Mesodermal cell (in vitro differentiated cells): ENCODE results near the gene IBTK.
A peak's percentile ranks its signal among the peaks of the same experiment; 100 is the strongest.
"Not testable (repeated sequence)": the region's sequence is repeated elsewhere in the genome, so short reads cannot be mapped to it uniquely, and the experiment has no call there.

Experiments
- H3K27ac ChIP-seq: 2 replicates; pipeline ENCODE4 v1.7.0; 2013; ENCODE audit warnings: mild to moderate bottlenecking, low read depth, low read length, moderate library complexity; ENCODE audit not compliant: severe bottlenecking
- H3K36me3 ChIP-seq: 2 replicates; pipeline ENCODE4 v1.7.1; 2013; ENCODE audit warnings: mild to moderate bottlenecking, low read length, moderate library complexity; ENCODE audit not compliant: control insufficient read depth, insufficient read depth
- H3K4me1 ChIP-seq: one replicate; pipeline ENCODE4 v1.7.1; 2013; ENCODE audit warnings: mild to moderate bottlenecking, low read length; ENCODE audit not compliant: insufficient read depth, control insufficient read depth, poor library complexity, severe bottlenecking
- H3K4me3 ChIP-seq: 2 replicates; pipeline ENCODE4 v1.7.0; 2013; ENCODE audit warnings: low read length, control low read depth, mild to moderate bottlenecking; ENCODE audit not compliant: insufficient read depth, poor library complexity, severe bottlenecking; ENCODE audit errors: extremely low read depth
- H3K9me3 ChIP-seq: 2 replicates; pipeline ENCODE4 v1.7.1; 2013; ENCODE audit warnings: mild to moderate bottlenecking, low read length, moderate library complexity; ENCODE audit not compliant: control insufficient read depth
- WGBS, 2 experiments: methylation state at CpG; one replicate each; pipeline ENCODE4 v1.1.5; 2013; ENCODE audit warnings: missing lambda C conversion rate in 2 of 2; ENCODE audit not compliant: insufficient coverage in 2 of 2; 5-methylcytosine and 5-hydroxymethylcytosine counted together

IBTK gene

GRCh38 chr6:82144007-82144851 is 103.3 kb downstream of the IBTK start:
- H3K9me3 ChIP-seq: no peaks in the 10 kb centered on the region
- WGBS, 2 experiments: 67 to 75% methylated on average over 4 to 6 of the region's 8 CpGs
- peak overlapping the region; percentile 93 for H3K27ac ChIP-seq
- no peak overlapping the region for H3K4me3 ChIP-seq
- H3K36me3 ChIP-seq: no peaks in the 10 kb centered on the region
- H3K4me1 ChIP-seq: peaks cover 17% of the 10 kb centered on the region

GRCh38 chr6:82143041-82143481 is 104.5 kb downstream of the IBTK start:
- Histone ChIP-seq H3K4me1 (peaks cover 17% of the 10 kb centered on the region), H3K36me3 (no peaks in the 10 kb centered on the region), H3K27ac (no peak overlapping the region), H3K4me3 (no peak overlapping the region), H3K9me3 (no peaks in the 10 kb centered on the region)
- WGBS, 2 experiments: 94 to 96% methylated on average over 9 to 10 of the region's 10 CpGs

DNA sequence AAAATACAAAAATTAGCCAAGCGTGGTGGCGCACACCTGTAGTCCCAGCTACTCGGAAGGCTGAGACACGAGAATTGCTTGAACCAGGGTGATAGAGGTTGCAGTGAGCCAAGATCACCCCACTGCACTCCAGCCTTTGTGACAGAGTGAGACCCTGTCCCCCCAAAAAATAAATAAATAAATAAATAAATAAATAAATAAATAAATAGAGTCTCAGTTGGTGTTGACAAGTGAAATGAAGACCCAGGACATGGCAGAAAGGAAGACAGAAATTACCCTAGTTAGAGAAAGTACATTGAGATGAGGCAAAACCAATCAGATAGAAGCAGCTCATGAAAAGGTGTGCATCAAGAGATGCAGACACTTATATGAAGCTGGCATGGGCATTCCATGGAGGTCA is 105.0 kb downstream of the IBTK start:
- no peaks in the 10 kb centered on the region for H3K9me3 ChIP-seq
- H3K4me3 ChIP-seq: no peak overlapping the region
- H3K4me1 ChIP-seq: peaks cover 17% of the 10 kb centered on the region
- H3K27ac ChIP-seq: no peak overlapping the region
- H3K36me3 ChIP-seq: no peaks in the 10 kb centered on the region
- no CpG with 5 or more reads among the region's 4 CpGs for whole genome bisulfite sequencing, 2 experiments

DNA sequence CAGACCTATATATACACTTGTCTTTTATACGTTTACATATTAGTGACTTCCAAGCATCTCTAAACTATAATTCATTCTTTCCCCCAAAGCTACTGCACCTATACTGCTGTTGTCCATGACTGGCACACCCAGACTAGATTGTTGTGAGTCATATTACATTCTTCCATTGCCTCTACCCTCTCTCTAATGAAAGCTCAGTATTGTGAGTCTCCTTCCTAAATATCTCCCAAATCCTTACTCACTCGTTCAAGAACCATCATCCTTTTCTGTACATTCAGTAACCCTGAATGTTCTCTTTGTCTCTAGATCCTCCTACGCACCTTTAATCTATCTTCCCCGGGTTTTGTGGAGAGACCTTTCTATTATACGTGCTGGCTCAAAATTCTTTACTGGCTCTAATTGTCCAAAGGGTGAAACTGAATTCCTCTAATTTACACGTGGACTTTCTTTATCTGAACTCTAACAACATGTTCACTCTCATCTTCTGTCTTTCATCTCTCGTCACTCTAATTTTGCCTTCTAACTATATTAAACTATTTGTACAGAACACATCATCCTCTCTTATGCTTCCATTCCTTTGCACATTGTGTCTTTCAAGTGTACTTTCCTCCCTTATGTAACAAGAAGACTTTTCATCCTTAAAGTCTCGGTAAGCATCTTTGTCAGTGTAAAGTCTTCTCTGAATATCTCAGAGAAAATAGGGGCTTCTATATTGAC is 109.3 kb downstream of the IBTK start:
- H3K27ac ChIP-seq: no peak overlapping the region
- H3K36me3 ChIP-seq: no peaks in the 10 kb centered on the region
- H3K9me3 ChIP-seq: no peaks in the 10 kb centered on the region
- WGBS, 2 experiments: 85 to 89% methylated on average over 7 of the region's 8 CpGs
- H3K4me1 ChIP-seq: no peaks in the 10 kb centered on the region
- H3K4me3 ChIP-seq: no peak overlapping the region

DNA sequence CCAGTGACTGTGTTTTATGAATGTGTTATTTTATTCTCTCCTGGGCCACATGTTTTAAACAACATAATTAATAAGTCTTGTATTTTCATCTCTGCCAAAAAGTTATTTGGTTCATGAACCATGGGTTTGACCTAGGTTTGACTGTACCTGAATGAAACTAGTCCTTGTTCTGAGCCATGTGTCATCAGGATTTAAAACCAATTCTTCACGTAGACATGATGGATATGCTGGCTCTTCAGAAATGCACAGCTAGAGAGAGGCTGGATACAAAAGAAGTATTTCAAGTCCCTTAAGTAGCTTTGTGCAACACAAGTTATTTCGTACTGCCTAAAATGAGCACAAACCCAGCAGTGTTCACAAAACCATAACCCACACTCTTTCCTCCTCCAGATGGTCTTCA is 116.1 kb downstream of the IBTK start:
- Histone ChIP-seq H3K9me3 (no peaks in the 10 kb centered on the region), H3K36me3 (no peaks in the 10 kb centered on the region), H3K4me1 (no peaks in the 10 kb centered on the region), H3K27ac (no peak overlapping the region), H3K4me3 (no peak overlapping the region)
- 54 to 74% methylated on average over 1 to 2 of the region's 2 CpGs for WGBS, 2 experiments

GRCh38 chr6:82129797-82130196 is 117.7 kb downstream of the IBTK start:
- WGBS, 2 experiments: 57 to 93% methylated on average over 1 to 3 of the region's 3 CpGs
- no peaks in the 10 kb centered on the region for H3K9me3 ChIP-seq
- H3K4me1 ChIP-seq: no peaks in the 10 kb centered on the region
- H3K27ac ChIP-seq: no peak overlapping the region
- H3K4me3 ChIP-seq: no peak overlapping the region
- H3K36me3 ChIP-seq: no peaks in the 10 kb centered on the region

GRCh38 chr6:82128973-82129372 is 118.6 kb downstream of the IBTK start:
- H3K27ac ChIP-seq, H3K36me3 ChIP-seq, H3K4me3 ChIP-seq, H3K9me3 ChIP-seq, H3K4me1 ChIP-seq: not testable (repeated sequence)
- WGBS, 2 experiments: 86 to 92% methylated on average over 4 to 5 of the region's 9 CpGs

DNA sequence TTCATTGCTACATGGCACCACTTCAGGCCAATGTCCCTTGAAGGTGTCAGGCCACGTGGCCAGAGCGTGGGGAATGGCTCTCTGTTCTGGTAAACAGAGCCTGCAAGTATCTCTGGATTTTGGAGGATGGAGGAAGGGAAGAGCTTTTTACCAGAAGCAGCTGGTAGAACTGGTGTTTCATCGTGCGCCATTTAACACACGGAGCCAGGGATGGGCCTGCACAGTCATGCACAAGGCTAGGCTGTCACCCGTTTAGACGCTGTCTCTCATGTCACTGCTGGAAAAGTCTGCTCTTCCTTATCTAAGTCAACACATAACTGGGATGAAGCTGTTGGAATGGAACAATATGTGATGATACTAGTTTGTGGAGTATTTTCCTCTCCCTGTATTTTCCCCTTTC is 123.9 kb downstream of the IBTK start:
- H3K4me1 ChIP-seq: no peaks in the 10 kb centered on the region
- WGBS, 2 experiments: 94 to 97% methylated on average over 5 to 7 of the region's 7 CpGs
- H3K9me3 ChIP-seq: no peaks in the 10 kb centered on the region
- H3K27ac ChIP-seq: no peak overlapping the region
- no peaks in the 10 kb centered on the region for H3K36me3 ChIP-seq
- no peak overlapping the region for H3K4me3 ChIP-seq
